Tibial nerve (tissue), 4 donors: ENCODE data around the gene NTM. TPM values are rescaled to one million over a fixed set of nuclear protein-coding genes. Genes with fewer than 3 reads are reported as not detected.

Source experiments
- DNase-seq, 2 donors: peaks; one replicate each; pipeline ENCODE4 v3.0.0-alpha.2; 2019; ENCODE audit warnings: low spot score in 2 of 2
- H3K27ac ChIP-seq, 4 donors: fragments of 200-600 bp; sonication (generic) in 3 of 4; one replicate each; pipeline ENCODE4 v1.5.1; 2017 to 2019; ENCODE audit warnings: mild to moderate bottlenecking in 1 of 4
- H3K27me3 ChIP-seq, 2 donors: fragments of 200-600 bp; sonication (generic) in 1 of 2; one replicate each; pipeline versions ENCODE4 v1.5.1 to v1.6.0; 2017 to 2019
- H3K36me3 ChIP-seq, 3 donors: fragments of 200-600 bp; sonication (generic); one replicate each; pipeline ENCODE4 v1.5.1; 2018 to 2019
- H3K4me1 ChIP-seq, 4 donors: fragments of 200-600 bp; sonication (generic) in 3 of 4; one replicate each; pipeline ENCODE4 v1.5.1; 2017 to 2019
- H3K4me3 ChIP-seq, 4 donors: fragments of 200-600 bp; sonication (generic) in 3 of 4; one replicate each; pipeline ENCODE4 v1.5.1; 2017 to 2019; ENCODE audit warnings: mild to moderate bottlenecking in 1 of 4, moderate library complexity in 1 of 4
- H3K9me3 ChIP-seq, 4 donors: fragments of 200-600 bp; sonication (generic) in 3 of 4; one replicate each; pipeline ENCODE4 v1.5.1; 2017 to 2019
- EP300 ChIP-seq, 2 donors: sonication (generic); formaldehyde crosslinking; IDR thresholded peaks; one replicate each; pipeline ENCODE4 v1.6.1; 2017; ENCODE audit warnings: antibody characterized with exemption in 2 of 2, mild to moderate bottlenecking in 1 of 2
- POLR2A ChIP-seq, 2 donors: fragments of 450-650 bp; IDR thresholded peaks; one replicate each; pipeline ENCODE4 v1.6.1; 2017; ENCODE audit warnings: antibody characterized with exemption in 2 of 2, mild to moderate bottlenecking in 2 of 2, moderate library complexity in 2 of 2
- WGBS, 2 donors: methylation state at CpG; one replicate each; pipeline ENCODE4 v1.1.5; 2018; 5-methylcytosine and 5-hydroxymethylcytosine counted together
- total RNA-seq, 4 donors: library from RNA; depleted of rRNA; stranded (reverse); fragments of >200 nt; gene quantifications; one replicate each; pipeline ENCODE4 v1.1.0, GENCODE V29; 2016
- TF ChIP-seq, protein P1 (sequence below), 5 experiments: fragments of 200-600 bp in 3 of 5; fragments of 450-650 bp in 2 of 5; sonication (generic) in 3 of 5; IDR thresholded peaks; one replicate each; pipeline ENCODE4 v1.5.1; 2016 to 2019; ENCODE audit warnings: antibody characterized with exemption in 5 of 5, mild to moderate bottlenecking in 3 of 5, moderate library complexity in 2 of 5

Gene NTM
- total RNA-seq, 4 donors from 2014 or later: 3.7 to 11.4 (median 10.8) TPM

DNA sequence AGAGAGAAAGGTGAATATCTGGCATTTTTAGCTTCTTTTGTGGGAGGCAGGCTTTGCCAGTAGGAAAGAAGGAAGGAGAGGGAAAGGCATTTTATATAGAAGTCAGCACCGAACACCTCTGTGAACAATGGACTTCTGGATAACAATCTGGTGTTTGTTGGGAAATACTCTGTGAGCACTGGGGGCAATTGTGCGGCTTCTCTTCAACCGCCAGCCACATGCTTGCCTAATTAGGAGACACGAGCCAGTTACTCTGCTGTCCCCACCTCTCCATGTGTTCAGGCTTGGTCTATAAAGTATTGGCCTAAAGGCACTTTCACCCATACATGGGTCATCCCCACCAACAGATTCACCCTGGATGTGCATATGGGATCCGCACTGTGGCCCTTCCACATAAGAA is 523.6 kb downstream of the NTM start:
- TF ChIP-seq POLR2A (IDR thresholded peaks at IDR 0.05): no peak
- TF ChIP-seq EP300 (IDR thresholded peaks at IDR 0.05): no peak
- TF ChIP-seq, protein P1, sequence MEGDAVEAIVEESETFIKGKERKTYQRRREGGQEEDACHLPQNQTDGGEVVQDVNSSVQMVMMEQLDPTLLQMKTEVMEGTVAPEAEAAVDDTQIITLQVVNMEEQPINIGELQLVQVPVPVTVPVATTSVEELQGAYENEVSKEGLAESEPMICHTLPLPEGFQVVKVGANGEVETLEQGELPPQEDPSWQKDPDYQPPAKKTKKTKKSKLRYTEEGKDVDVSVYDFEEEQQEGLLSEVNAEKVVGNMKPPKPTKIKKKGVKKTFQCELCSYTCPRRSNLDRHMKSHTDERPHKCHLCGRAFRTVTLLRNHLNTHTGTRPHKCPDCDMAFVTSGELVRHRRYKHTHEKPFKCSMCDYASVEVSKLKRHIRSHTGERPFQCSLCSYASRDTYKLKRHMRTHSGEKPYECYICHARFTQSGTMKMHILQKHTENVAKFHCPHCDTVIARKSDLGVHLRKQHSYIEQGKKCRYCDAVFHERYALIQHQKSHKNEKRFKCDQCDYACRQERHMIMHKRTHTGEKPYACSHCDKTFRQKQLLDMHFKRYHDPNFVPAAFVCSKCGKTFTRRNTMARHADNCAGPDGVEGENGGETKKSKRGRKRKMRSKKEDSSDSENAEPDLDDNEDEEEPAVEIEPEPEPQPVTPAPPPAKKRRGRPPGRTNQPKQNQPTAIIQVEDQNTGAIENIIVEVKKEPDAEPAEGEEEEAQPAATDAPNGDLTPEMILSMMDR (IDR thresholded peaks at IDR 0.05): no peak
- whole genome bisulfite sequencing, 2 donors: 83 to 85% methylated on average over 5 of the region's 5 CpGs
- no peak for DNase-seq
- Histone ChIP-seq H3K9me3 (no peaks in the 10 kb centered on the region), H3K4me3 (no peak overlapping the region), H3K27ac (no peak overlapping the region), H3K27me3 (no peaks in the 10 kb centered on the region), H3K36me3 (no peaks in the 10 kb centered on the region), H3K4me1 (peaks cover 0 to 20% (median 4%) of the 10 kb centered on the region in 4 donors)

DNA sequence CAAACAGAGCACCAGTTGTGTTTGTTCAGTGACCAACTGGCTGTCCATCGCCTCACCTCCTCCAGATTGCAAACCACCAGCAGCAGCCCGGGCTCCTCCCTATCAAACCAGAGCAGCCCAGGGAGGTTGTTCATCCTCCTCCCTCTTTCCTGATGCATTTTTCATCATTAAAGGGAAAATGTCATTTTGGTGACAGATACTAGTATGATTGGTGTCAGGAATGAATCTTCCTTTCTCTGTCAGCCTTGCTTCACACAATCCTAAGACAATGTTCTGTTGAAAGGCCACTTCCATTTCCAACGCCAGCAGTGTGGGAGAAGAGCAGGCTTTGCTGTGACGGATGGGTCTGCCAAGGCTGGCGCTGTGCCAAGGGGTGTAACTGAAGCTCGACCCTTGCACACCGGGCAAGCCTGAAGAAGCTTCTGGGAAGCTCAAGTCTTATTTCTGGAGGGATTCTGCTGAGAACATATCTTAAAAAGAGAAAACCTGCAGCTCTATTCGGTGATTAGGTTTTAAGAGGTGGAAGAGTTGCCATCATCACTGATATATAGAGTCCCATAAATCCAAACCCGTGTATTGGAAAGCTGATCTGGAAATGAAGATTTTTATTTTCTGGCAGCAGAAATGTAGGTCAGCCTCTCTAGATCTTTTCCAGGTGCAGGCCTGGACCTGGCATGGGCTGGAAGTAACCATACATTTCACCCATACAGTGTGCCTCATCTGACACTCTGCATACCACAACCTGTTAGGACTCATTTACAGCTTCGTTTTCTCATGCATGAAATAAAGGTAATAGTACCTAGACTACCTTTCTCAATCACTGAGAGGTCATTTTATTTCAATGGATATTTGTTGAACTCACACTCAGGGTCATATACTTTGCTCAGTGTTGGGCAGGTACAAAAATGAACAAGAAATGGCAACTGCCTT is 524.5 kb downstream of the NTM start:
- no peak for DNase-seq
- H3K4me1 ChIP-seq: peaks cover 0 to 16% (median 4%) of the 10 kb centered on the region in 4 donors
- H3K27ac ChIP-seq: no peak overlapping the region
- H3K4me3 ChIP-seq: no peak overlapping the region
- WGBS, 2 donors: 60 to 61% methylated on average over 10 of the region's 10 CpGs
- no peaks in the 10 kb centered on the region for H3K9me3 ChIP-seq
- H3K27me3 ChIP-seq: no peaks in the 10 kb centered on the region
- TF ChIP-seq EP300 (IDR thresholded peaks at IDR 0.05): no peak
- TF ChIP-seq, protein P1 (IDR thresholded peaks at IDR 0.05): no peak
- no peak for TF ChIP-seq POLR2A (IDR thresholded peaks at IDR 0.05)
- no peaks in the 10 kb centered on the region for H3K36me3 ChIP-seq

DNA sequence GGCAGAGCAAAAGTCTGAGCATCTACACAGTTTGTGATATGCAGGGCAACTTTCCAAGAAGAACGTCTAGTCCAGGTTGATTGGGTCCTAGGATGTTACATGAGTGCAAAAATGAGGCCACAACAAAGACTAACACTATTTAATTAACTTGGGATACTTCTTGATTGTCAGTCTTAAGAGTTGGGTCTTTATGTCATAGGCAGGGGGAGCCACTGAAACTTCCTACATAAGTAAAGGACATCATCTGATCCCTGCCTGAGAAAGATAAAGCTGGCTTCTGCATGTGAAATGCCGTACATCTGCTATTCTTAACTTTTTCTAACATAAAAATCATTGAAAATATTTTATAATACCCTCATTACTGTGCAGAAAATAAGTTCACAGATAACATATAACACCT is 525.5 kb downstream of the NTM start:
- TF ChIP-seq, protein P1 (IDR thresholded peaks at IDR 0.05): no peak
- TF ChIP-seq POLR2A (IDR thresholded peaks at IDR 0.05) (no peak), EP300 (IDR thresholded peaks at IDR 0.05) (no peak)
- no peak overlapping the region for H3K4me3 ChIP-seq
- no peak overlapping the region for H3K27ac ChIP-seq
- WGBS, 2 donors: 46 to 52% methylated on average over 2 of the region's 2 CpGs
- no peak for DNase-seq
- no peaks in the 10 kb centered on the region for H3K36me3 ChIP-seq
- H3K9me3 ChIP-seq: no peaks in the 10 kb centered on the region
- H3K4me1 ChIP-seq: peaks cover 0 to 24% (median 4%) of the 10 kb centered on the region in 4 donors
- no peaks in the 10 kb centered on the region for H3K27me3 ChIP-seq

DNA sequence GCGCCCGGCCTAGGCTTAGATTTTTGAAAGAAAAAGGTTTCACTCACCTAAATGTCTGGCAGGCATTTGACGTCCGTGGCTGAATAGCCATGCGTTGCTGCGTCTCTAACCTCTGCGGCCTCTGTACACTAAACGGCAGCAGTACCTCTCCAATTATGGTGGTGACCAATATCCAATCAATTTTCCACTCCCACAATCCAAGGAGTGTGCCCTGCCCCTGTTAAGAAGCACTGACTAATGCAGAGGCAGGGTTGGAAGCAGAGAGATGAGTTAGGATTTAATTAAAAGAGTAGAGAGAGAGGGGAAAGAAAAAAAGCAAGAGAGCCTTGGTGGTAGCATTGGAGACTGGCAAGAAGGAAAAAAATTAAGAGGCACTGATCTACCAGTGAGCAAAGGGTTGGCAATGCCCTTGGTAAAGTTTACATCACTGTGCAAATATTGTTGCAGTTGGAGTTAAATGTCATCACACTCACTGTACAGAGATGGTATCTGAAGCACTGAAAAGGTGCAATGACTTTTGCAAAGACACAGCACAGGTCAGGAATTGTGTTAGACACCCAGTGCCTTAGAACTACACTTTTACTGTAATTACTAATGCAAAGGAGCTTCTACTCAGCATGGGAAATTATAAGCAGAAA is 526.7 kb downstream of the NTM start:
- TF ChIP-seq EP300 (IDR thresholded peaks at IDR 0.05) (no peak), POLR2A (IDR thresholded peaks at IDR 0.05) (no peak)
- TF ChIP-seq, protein P1 (IDR thresholded peaks at IDR 0.05): no peak
- 83 to 91% methylated on average over 8 of the region's 8 CpGs for WGBS, 2 donors
- Histone ChIP-seq H3K9me3 (no peaks in the 10 kb centered on the region), H3K4me1 (peaks cover 0 to 24% (median 4%) of the 10 kb centered on the region in 4 donors), H3K27me3 (no peaks in the 10 kb centered on the region), H3K4me3 (no peak overlapping the region), H3K27ac (no peak overlapping the region), H3K36me3 (no peaks in the 10 kb centered on the region)
- no peak for DNase-seq

DNA sequence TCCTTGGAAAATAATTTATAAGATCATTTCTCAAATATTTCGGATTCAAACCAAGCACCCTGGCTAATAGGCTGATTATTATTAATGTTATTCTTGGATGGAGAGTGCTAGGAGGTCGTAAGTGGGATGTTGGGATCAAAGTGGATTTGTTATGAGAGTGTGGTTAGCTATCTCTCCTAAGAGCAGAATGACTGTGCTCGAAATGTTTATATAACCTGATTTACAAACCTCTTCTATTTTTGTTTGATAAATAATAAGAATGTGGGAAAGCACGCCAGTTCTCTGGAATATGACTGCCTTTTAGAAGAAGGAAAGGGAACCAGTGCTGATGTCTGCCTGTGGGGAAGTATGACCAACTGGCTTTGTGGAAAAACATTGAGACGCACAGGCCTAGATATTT is 527.5 kb downstream of the NTM start:
- Histone ChIP-seq H3K27ac (no peak overlapping the region), H3K9me3 (no peaks in the 10 kb centered on the region), H3K4me1 (peaks cover 0 to 24% (median 4%) of the 10 kb centered on the region in 4 donors), H3K27me3 (no peaks in the 10 kb centered on the region), H3K36me3 (no peaks in the 10 kb centered on the region), H3K4me3 (no peak overlapping the region)
- TF ChIP-seq, protein P1 (IDR thresholded peaks at IDR 0.05): no peak
- TF ChIP-seq EP300 (IDR thresholded peaks at IDR 0.05) (no peak), POLR2A (IDR thresholded peaks at IDR 0.05) (no peak)
- no peak for DNase-seq
- 48 to 49% methylated on average over 5 of the region's 5 CpGs for WGBS, 2 donors
